VCaP (cell line): ENCODE results near the gene CAMKMT.

Experiments
- H3K27ac ChIP-seq: fragments of 450-650 bp; 2 replicates; pipeline ENCODE4 v1.5.1; 2017
- CTCF ChIP-seq: fragments of 450-650 bp; conservative IDR thresholded peaks from 2 replicates; pipeline ENCODE4 v1.5.1; 2017; ENCODE audit warnings: mild to moderate bottlenecking, moderate library complexity

CAMKMT gene

GRCh38 chr2:44615950-44616518, 254.3 kb downstream of the CAMKMT start:
- no peak for TF ChIP-seq CTCF
- no peak overlapping the region for H3K27ac ChIP-seq

GRCh38 chr2:44616667-44617155, 255.0 kb downstream of the CAMKMT start:
- no peak overlapping the region for H3K27ac ChIP-seq
- TF ChIP-seq CTCF: no peak

- no peak for TF ChIP-seq CTCF
- no peak overlapping the region for H3K27ac ChIP-seq
Measured at GRCh38 chr2:44618251-44619023, 256.7 kb downstream of the CAMKMT start.

- no peak for TF ChIP-seq CTCF
Measured at GRCh38 chr2:44620189-44620990, 258.6 kb downstream of the CAMKMT start.

GRCh38 chr2:44623622-44624351, 262.0 kb downstream of the CAMKMT start:
- no peak overlapping the region for H3K27ac ChIP-seq
- TF ChIP-seq CTCF: no peak; the same call in 1 of the 2 replicates

More at GRCh38 chr2:44620189-44620990, 258.6 kb downstream of the CAMKMT start:
- H3K27ac ChIP-seq: no peak overlapping the region

- no peak overlapping the region for H3K27ac ChIP-seq
- no peak for TF ChIP-seq CTCF
Measured at GRCh38 chr2:44628297-44628696, 266.6 kb downstream of the CAMKMT start.
